HG03064 (cell line): ENCODE results near the gene TIAM1.

ENCODE experiments used
- ATAC-seq: cut with Tn5 transposase; IDR thresholded peaks from one replicate; pipeline ENCODE4 v1.9.1; 2021; ENCODE audit warnings: low read depth; ENCODE audit not compliant: unreplicated experiment

The TIAM1 gene

GRCh38 chr21:31356440-31356839, 12.4 kb upstream of the TIAM1 start:
- no peak for ATAC-seq

- no peak for ATAC-seq
Measured at GRCh38 chr21:31354604-31355443, 10.8 kb upstream of the TIAM1 start.

- no peak for ATAC-seq
Measured at GRCh38 chr21:31354122-31354521, 10.1 kb upstream of the TIAM1 start.

GRCh38 chr21:31352836-31353235, 8.8 kb upstream of the TIAM1 start:
- no peak for ATAC-seq

- ATAC-seq, result no peak
Measured at GRCh38 chr21:31351960-31352359, 7.9 kb upstream of the TIAM1 start.

- no peak for ATAC-seq
Measured at GRCh38 chr21:31351438-31351837, 7.4 kb upstream of the TIAM1 start.

- no peak for ATAC-seq
Measured at GRCh38 chr21:31349208-31349607, 5.1 kb upstream of the TIAM1 start.

- no peak for ATAC-seq
Measured at GRCh38 chr21:31348188-31348587, 4.1 kb upstream of the TIAM1 start.

- ATAC-seq, result no peak
Measured at GRCh38 chr21:31347435-31348032, 3.5 kb upstream of the TIAM1 start.

- no peak for ATAC-seq
Measured at GRCh38 chr21:31346256-31346821, 2.3 kb upstream of the TIAM1 start.

GRCh38 chr21:31345136-31345535, 1.1 kb upstream of the TIAM1 start:
- ATAC-seq, result no peak

GRCh38 chr21:31343030-31343510, 991 bp downstream of the TIAM1 start:
- no peak for ATAC-seq

GRCh38 chr21:31342348-31342747, 1.7 kb downstream of the TIAM1 start:
- no peak for ATAC-seq

- ATAC-seq, result no peak
Measured at GRCh38 chr21:31340942-31341487, 3.0 kb downstream of the TIAM1 start.

GRCh38 chr21:31340514-31340913, 3.5 kb downstream of the TIAM1 start:
- no peak for ATAC-seq

GRCh38 chr21:31339721-31340120, 4.3 kb downstream of the TIAM1 start:
- no peak for ATAC-seq

- ATAC-seq, result no peak
Measured at GRCh38 chr21:31338908-31339368, 5.1 kb downstream of the TIAM1 start.

- no peak for ATAC-seq
Measured at GRCh38 chr21:31337996-31338907, 5.8 kb downstream of the TIAM1 start.

GRCh38 chr21:31337086-31337485, 7.0 kb downstream of the TIAM1 start:
- ATAC-seq, result no peak

GRCh38 chr21:31336739-31337040, 7.4 kb downstream of the TIAM1 start:
- ATAC-seq, result no peak
